H1 (cell line): ENCODE results near the gene BIN2. TPM values are rescaled to one million over a fixed set of nuclear protein-coding genes. Genes with fewer than 3 reads are reported as not detected.

Experiments used
- BRCA1 ChIP-seq: IDR thresholded peaks from 2 replicates; pipeline ENCODE4 v1.6.1; 2012; ENCODE audit warnings: low read depth, low read length, improper control_type of control experiment
- FOSL1 ChIP-seq: IDR thresholded peaks from 2 replicates; pipeline ENCODE4 v1.6.1; 2011; ENCODE audit warnings: mild to moderate bottlenecking, low read depth, low read length, moderate library complexity; ENCODE audit not compliant: insufficient read depth
- KDM1A ChIP-seq: fragments of 200-600, 300-600 bp; sonication (generic); IDR thresholded peaks from 2 replicates; pipeline ENCODE4 v1.7.1; 2016; ENCODE audit warnings: mild to moderate bottlenecking, low read length, borderline replicate concordance
- NRF1 ChIP-seq: IDR thresholded peaks from 2 replicates; pipeline ENCODE4 v1.6.1; 2011; ENCODE audit warnings: mild to moderate bottlenecking, low read depth, low read length, improper control_type of control experiment
- RNF2 ChIP-seq: fragments of 200-900, 300-1000 bp; sonication (generic); IDR thresholded peaks from 2 replicates; pipeline ENCODE4 v1.7.1; 2016; ENCODE audit warnings: borderline replicate concordance, low read depth, mild to moderate bottlenecking, antibody characterized with exemption, low read length; ENCODE audit not compliant: poor library complexity, severe bottlenecking; ENCODE audit errors: missing control alignments
- SP4 ChIP-seq: IDR thresholded peaks from 2 replicates; pipeline ENCODE4 v1.6.1; 2012; ENCODE audit warnings: low read length, inconsistent platforms
- polyA plus RNA-seq, 7 experiments: library from polyadenylated mRNA; depleted of rRNA in 3 of 7; stranded (reverse) in 5 of 7; unstranded in 2 of 7; fragments of >200 nt in 5 of 7; fragments of 200-250 nt in 2 of 7; gene quantifications; 1 replicate in 5 of 7; 2 replicates in 1 of 7; 4 replicates in 1 of 7; pipeline versions ENCODE4 v1.2.1 to v1.2.3, GENCODE V29; 2011 to 2013; ENCODE audit warnings: missing spikeins in 2 of 7, mixed read lengths in 2 of 7
- total RNA-seq: library from RNA; stranded (reverse); fragmentation: NEBNext Ultra II Directional; extraction: Animal tissue kit (Norgen Biotek cat#: 25700); gene quantifications from 2 replicates; pipeline ENCODE4 v1.2.1, GENCODE V29; 2021

Gene BIN2
- total and polyA plus RNA-seq, 2 of the 8 experiments (the other 6 are each of a cell fraction or from before 2014, with no cell fraction given), result not detected

- no peak for TF ChIP-seq SP4
- no peak for TF ChIP-seq NRF1
- no peak for TF ChIP-seq BRCA1
- TF ChIP-seq FOSL1, result no peak
- TF ChIP-seq KDM1A, result no peak
- TF ChIP-seq RNF2, result no peak
These were observed 44.9 kb upstream of the BIN2 start (continued) for GRCh38 chr12:51368640-51369517.
